AG10803 (cell line): Measurements from ENCODE around the gene HDAC9.

ENCODE experiments used
- DNase-seq: peaks from one replicate; pipeline ENCODE4 v3.0.0; 2010; ENCODE audit warnings: low read depth
- H3K4me3 ChIP-seq: 2 replicates; pipeline ENCODE4 v1.5.1; 2011; ENCODE audit warnings: mild to moderate bottlenecking, low read length, control low read depth
- CTCF ChIP-seq: conservative IDR thresholded peaks from 2 replicates; pipeline ENCODE4 v1.5.1; 2011; ENCODE audit warnings: mild to moderate bottlenecking, low read length, control low read depth, inconsistent platforms

Gene HDAC9

GRCh38 chr7:18806177-18806576, 310.6 kb downstream of the HDAC9 start:
- no peak overlapping the region for H3K4me3 ChIP-seq
- no peak for DNase-seq
- TF ChIP-seq CTCF, result no peak

- DNase-seq, result no peak
- no peak for TF ChIP-seq CTCF
- H3K4me3 ChIP-seq, result no peak overlapping the region
Observed at GRCh38 chr7:18808026-18808425, 312.5 kb downstream of the HDAC9 start.

- no peak for DNase-seq
- TF ChIP-seq CTCF, result no peak
- no peak overlapping the region for H3K4me3 ChIP-seq
Observed at GRCh38 chr7:18815261-18815960, 319.9 kb downstream of the HDAC9 start.

- no peak overlapping the region for H3K4me3 ChIP-seq
- no peak for TF ChIP-seq CTCF
- no peak for DNase-seq
Observed at GRCh38 chr7:18820981-18821380, 325.4 kb downstream of the HDAC9 start.

- H3K4me3 ChIP-seq, result no peak overlapping the region
- TF ChIP-seq CTCF, result no peak
- no peak for DNase-seq
Observed at GRCh38 chr7:18821554-18821953, 326.0 kb downstream of the HDAC9 start.

GRCh38 chr7:18824157-18824556, 328.6 kb downstream of the HDAC9 start:
- no peak for TF ChIP-seq CTCF
- DNase-seq, result no peak
- no peak overlapping the region for H3K4me3 ChIP-seq

- DNase-seq, result no peak
- no peak overlapping the region for H3K4me3 ChIP-seq
- no peak for TF ChIP-seq CTCF
Observed at GRCh38 chr7:18828260-18828993, 332.9 kb downstream of the HDAC9 start.
